ENCODE results near the gene PTCD2.
"Not testable (repeated sequence)": the region's sequence is repeated elsewhere in the genome, so short reads cannot be mapped to it uniquely, and the experiment has no call there.

Gene PTCD2

GRCh38 chr5:72298711-72299110 is 21.5 kb upstream of the PTCD2 start:
- DNase-seq = no peak

GRCh38 chr5:72300590-72301339 is 19.4 kb upstream of the PTCD2 start:
- DNase-seq = no peak

GRCh38 chr5:72301557-72301956 is 18.6 kb upstream of the PTCD2 start:
- no peak for DNase-seq

- no peak for DNase-seq
Measured at GRCh38 chr5:72302171-72302570, 18.0 kb upstream of the PTCD2 start.

GRCh38 chr5:72305194-72306142 is 14.7 kb upstream of the PTCD2 start:
- no peak for DNase-seq

- no peak for DNase-seq
Measured at GRCh38 chr5:72307573-72307967, 12.6 kb upstream of the PTCD2 start.

GRCh38 chr5:72307968-72308852 is 12.0 kb upstream of the PTCD2 start:
- DNase-seq = peak; percentile 87 to 89

GRCh38 chr5:72308853-72309191 is 11.4 kb upstream of the PTCD2 start:
- no peak for DNase-seq

- no peak for DNase-seq
Measured at GRCh38 chr5:72313141-72313540, 7.0 kb upstream of the PTCD2 start.

- DNase-seq = no peak
Measured at GRCh38 chr5:72314571-72315172, 5.5 kb upstream of the PTCD2 start.

GRCh38 chr5:72319435-72319975 is 668 bp upstream of the PTCD2 start:
- DNase-seq = not testable (repeated sequence)

- DNase-seq = no peak
Measured at GRCh38 chr5:72324189-72324825, 4.1 kb downstream of the PTCD2 start.

GRCh38 chr5:72325566-72326305 is 5.6 kb downstream of the PTCD2 start:
- DNase-seq = no peak

GRCh38 chr5:72326306-72326649 is 6.1 kb downstream of the PTCD2 start:
- DNase-seq = no peak

- no peak for DNase-seq
Measured at GRCh38 chr5:72328172-72328571, 8.0 kb downstream of the PTCD2 start.

GRCh38 chr5:72330712-72331111 is 10.5 kb downstream of the PTCD2 start:
- DNase-seq = no peak

GRCh38 chr5:72337159-72337558 is 17.0 kb downstream of the PTCD2 start:
- DNase-seq = no peak

- DNase-seq = no peak
Measured at GRCh38 chr5:72338689-72339209, 18.6 kb downstream of the PTCD2 start.

GRCh38 chr5:72346398-72346797 is 26.2 kb downstream of the PTCD2 start:
- DNase-seq = no peak

GRCh38 chr5:72347801-72348308 is 27.7 kb downstream of the PTCD2 start:
- DNase-seq = no peak

GRCh38 chr5:72351376-72351775 is 31.2 kb downstream of the PTCD2 start:
- no peak for DNase-seq
